ENCODE data around the gene TASP1.

The TASP1 gene

GRCh38 chr20:13588049-13588448, 50.7 kb downstream of the TASP1 start:
- TF ChIP-seq, protein P1, sequence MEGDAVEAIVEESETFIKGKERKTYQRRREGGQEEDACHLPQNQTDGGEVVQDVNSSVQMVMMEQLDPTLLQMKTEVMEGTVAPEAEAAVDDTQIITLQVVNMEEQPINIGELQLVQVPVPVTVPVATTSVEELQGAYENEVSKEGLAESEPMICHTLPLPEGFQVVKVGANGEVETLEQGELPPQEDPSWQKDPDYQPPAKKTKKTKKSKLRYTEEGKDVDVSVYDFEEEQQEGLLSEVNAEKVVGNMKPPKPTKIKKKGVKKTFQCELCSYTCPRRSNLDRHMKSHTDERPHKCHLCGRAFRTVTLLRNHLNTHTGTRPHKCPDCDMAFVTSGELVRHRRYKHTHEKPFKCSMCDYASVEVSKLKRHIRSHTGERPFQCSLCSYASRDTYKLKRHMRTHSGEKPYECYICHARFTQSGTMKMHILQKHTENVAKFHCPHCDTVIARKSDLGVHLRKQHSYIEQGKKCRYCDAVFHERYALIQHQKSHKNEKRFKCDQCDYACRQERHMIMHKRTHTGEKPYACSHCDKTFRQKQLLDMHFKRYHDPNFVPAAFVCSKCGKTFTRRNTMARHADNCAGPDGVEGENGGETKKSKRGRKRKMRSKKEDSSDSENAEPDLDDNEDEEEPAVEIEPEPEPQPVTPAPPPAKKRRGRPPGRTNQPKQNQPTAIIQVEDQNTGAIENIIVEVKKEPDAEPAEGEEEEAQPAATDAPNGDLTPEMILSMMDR (IDR thresholded peaks at IDR 0.05; ENCODE audit: insufficient read depth, missing control alignments), result no peak
- no peak for FAIRE-seq
- DNase-seq (ENCODE audit: insufficient read length, low spot score), result no peak

- FAIRE-seq (no peak), DNase-seq (ENCODE audit: insufficient read length, low spot score) (no peak)
- TF ChIP-seq, protein P1 (IDR thresholded peaks at IDR 0.05; ENCODE audit: insufficient read depth, missing control alignments), result no peak
These were observed 51.4 kb downstream of the TASP1 start for GRCh38 chr20:13587370-13587769.

DNA sequence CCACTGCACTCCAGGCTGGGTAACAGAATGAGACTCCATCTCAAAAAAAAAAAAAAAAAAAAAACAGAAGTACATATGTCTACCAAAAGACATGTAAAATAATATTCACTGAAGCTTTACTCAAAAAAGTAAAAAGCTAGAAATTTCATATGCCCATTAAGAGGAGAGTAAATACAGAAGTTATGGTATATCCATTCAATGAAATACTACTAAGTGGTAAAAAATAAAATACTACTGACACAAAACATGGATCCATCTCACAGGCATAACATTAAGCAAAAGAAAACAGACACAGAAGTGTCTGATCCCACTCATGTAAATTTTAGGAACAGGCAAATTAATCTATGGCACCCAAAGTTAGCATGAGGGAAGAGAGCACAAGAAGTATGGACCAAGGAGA, 52.6 kb downstream of the TASP1 start:
- TF ChIP-seq, protein P1 (IDR thresholded peaks at IDR 0.05; ENCODE audit: insufficient read depth, missing control alignments), result no peak
- DNase-seq (ENCODE audit: insufficient read length, low spot score) (no peak), FAIRE-seq (no peak)

GRCh38 chr20:13581451-13581850, 57.3 kb downstream of the TASP1 start:
- FAIRE-seq, result no peak
- TF ChIP-seq, protein P1 (IDR thresholded peaks at IDR 0.05; ENCODE audit: insufficient read depth, missing control alignments), result no peak
- no peak for DNase-seq (ENCODE audit: insufficient read length, low spot score)

DNA sequence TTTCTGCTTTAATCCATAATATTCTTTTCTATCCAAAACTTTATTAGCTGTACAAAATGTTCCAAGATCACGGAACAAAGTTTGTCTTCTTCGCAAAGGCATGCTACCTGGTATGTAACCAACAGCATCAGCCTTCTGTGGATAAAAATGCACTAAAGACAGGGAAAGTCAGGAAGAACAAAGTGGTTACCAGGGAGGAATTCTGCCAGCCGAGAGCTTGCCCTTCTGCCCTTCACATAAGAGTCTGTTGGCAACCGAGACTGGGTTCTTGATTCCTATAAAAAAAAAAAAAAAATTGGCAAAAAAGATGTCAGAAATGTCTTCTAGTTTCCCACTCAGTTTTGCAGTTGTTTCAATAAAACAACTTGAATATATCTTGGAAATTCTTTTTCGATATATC, 58.0 kb downstream of the TASP1 start:
- FAIRE-seq (no peak), DNase-seq (ENCODE audit: insufficient read length, low spot score) (no peak)
- TF ChIP-seq, protein P1 (IDR thresholded peaks at IDR 0.05; ENCODE audit: insufficient read depth, missing control alignments), result no peak

- TF ChIP-seq, protein P1 (IDR thresholded peaks at IDR 0.05; ENCODE audit: insufficient read depth, missing control alignments), result no peak
- no peak for DNase-seq (ENCODE audit: insufficient read length, low spot score)
- FAIRE-seq, result no peak
These were observed 64.7 kb downstream of the TASP1 start for GRCh38 chr20:13574071-13574470.

DNA sequence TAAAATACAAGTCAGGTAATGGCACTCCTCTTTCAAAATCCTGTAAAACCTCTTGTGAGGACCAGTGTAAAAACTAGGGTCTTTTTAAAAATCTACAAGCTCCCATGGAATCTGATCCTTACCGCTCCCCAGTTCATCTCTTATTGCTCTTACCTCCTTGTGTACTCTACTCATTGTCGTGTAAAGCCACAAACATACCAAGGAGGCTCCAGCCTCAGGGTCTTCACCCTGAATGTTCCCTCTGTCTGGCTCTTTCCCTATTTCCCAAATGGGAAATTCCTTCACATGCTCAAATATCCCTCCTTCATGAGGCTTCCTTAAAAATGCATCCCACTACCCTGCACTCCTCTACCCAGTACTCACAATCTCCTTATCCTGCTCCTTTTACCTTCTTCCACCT, 67.1 kb downstream of the TASP1 start:
- FAIRE-seq (no peak), DNase-seq (ENCODE audit: insufficient read length, low spot score) (no peak)
- TF ChIP-seq, protein P1 (IDR thresholded peaks at IDR 0.05; ENCODE audit: insufficient read depth, missing control alignments), result no peak

Data from D721Med (cell line).